HG02759 (cell line): Measurements from ENCODE around the gene ESF1.
A peak's percentile ranks its signal among the peaks of the same experiment; 100 is the strongest.
"Not testable (repeated sequence)": the region's sequence is repeated elsewhere in the genome, so short reads cannot be mapped to it uniquely, and the experiment has no call there.

Experiments used
- ATAC-seq: cut with Tn5 transposase; IDR thresholded peaks from one replicate; pipeline ENCODE4 v1.9.1; 2021; ENCODE audit warnings: mild to moderate bottlenecking, moderate library complexity; ENCODE audit not compliant: unreplicated experiment

Gene ESF1

DNA sequence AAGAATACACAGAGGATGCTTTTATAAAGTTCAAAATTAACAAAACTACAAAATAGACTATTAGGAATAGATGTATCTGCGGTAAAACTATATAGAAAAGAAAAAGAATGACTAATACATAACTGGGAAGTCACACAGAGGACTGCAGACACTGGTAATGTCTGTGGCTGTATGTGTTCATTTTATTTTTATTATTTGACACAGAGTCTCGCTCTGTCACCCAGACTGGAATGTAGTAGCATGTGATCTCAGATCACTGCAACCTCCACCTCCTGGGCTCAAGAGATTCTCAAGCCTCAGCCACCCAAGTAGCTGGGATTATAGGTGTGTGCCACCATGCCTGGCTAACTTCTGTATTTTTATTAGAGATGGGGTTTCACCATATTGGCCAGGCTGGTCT lies 38.9 kb downstream of the ESF1 start:
- no peak for ATAC-seq

DNA sequence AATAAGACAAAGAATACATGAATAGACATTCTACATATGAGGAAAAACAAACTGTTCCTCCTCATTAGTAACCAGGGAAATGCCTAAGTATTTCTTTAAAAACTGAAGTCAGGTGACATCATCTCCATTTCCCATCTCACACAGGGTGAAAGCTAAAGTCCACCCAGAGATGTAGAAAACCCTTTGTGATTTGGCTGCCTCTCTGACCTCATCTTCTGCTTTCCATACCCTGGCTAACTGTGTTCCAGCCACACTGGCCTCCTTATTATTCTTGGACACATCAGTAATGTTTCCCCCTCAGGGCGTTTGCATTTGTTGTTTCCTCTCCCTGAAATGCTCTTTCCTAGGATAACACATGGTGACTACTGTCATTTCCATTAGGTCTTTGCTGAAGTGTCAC lies 40.4 kb downstream of the ESF1 start:
- ATAC-seq, result no peak

DNA sequence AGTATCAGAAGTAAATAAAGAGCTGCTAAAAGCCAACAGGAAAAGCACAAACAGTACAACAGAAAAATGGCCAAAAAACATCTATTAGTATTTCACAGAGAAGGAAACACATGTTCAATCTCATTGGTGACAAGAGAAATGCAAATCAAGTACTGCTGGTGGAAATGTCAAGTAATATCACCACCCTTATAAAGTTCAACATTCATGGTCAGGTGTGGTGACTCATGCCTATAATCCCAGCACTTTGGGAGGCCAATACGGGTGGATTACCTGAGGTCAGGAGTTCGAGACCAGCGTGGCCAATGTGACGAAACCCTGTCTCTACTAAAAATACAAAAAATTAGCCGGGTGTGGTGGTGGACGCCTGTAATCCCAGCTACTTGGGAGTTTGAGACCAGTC lies 42.8 kb downstream of the ESF1 start:
- no peak for ATAC-seq

DNA sequence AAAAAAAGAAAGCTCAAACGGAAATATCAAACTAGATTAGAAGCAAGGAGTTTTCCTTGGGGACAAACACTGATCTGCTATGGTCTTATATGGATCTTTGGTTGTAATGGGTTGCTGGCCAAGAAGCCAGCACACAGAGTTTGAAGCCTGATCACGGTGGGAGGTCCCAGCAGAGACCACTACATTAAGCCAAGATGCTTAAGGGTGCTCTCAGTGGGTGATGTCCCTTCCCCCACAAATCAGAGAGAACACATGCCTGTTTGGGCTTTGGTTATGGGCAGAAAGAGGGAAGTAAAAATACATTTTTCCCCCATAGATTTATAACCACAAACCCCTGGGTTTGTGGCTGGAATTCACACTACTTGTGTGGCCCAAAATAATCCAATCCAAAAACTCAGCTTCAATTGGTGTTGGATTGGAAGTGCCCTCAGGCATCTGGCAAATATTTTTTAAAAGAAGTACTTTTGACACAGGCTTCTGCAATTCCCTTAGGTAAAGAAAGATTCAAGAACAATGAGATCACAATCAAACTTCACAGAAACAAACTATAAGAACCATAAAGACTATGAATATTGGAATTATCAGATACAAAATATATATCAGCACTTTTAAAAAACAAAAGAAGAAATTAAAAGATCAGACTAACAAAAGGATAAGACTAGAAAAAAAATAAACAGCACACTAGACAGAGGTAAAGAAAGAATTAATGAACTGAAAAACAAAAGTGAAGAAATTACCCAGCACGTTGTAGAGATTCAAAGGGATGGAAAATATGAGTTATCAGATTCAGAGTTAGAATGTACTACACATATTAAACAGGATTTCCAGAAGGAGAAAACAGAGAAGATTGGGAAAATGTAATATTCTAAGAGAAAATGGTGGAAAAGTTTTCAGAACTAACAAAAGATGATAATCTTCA lies 44.7 kb downstream of the ESF1 start:
- ATAC-seq, result no peak

DNA sequence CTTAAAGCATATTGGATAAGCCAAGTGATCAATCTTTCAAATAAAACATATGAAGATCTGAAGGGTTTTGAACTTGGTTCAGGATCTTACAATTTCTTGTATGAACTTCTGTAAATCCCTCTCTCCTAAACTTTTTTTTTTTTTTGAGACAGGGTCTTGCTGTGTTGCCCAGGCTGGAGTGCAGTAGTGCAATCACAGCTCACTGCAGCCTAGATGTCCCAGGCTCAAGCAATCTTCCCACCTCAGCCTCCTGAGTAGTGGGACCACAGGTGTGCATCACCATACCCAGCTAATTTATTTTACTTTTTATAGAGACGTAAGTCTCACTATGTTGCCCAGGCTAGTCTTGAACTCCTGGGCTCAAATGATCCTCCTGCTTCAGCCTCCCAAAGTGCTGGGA lies 46.5 kb downstream of the ESF1 start:
- not testable (repeated sequence) for ATAC-seq

DNA sequence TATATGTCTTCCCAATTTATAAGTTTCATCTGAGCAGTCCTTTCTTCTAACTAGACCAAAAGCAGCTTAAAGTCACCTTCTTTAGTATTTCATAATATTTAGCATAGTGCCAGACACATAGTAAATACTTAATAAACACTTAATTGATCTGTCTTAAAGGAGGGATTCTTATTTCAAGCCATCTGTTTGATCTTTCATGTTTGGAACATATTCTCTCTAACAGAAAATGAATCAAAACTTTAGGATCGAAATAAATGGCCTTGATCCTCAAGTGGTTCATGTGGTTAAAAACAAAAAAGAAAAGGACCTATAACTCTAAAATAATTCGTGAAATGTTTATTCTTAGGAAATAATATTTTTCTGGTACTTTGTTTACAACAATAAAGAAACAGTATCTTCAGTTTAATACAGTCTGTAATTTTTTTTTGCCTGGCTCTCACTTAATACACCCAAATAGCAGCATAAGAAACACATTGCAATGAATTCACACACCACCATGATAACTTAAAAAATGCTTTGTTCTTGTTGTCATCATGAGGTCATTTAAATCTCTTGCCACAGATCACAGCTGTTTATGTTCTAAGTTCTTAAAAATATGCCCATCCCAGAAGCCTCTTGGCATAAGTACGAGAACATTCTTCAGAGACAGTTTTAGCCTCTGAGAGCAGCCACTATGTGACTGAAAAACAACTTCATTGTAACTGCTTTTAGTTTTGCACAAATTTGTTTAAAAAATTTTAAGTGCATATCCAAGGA lies 48.1 kb downstream of the ESF1 start:
- ATAC-seq, result no peak

DNA sequence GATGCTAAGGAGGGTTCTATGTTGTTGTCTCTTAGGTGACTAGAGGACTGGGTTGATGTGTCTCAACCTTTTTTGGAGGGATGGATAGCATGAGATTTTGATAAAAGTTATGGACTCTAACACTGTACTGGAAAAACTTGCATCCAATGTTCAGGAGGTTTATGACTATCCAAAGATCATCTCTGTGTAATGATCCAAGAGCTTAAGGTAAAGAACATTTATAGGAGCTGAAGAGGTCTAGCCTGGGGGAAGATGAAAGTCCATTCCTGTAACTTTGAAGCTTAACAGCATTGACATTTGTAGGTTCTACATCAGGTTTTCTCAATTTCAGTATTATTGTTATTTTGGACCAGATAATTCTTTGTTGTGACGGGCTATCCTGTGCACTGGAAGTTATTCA lies 48.9 kb downstream of the ESF1 start:
- no peak for ATAC-seq

DNA sequence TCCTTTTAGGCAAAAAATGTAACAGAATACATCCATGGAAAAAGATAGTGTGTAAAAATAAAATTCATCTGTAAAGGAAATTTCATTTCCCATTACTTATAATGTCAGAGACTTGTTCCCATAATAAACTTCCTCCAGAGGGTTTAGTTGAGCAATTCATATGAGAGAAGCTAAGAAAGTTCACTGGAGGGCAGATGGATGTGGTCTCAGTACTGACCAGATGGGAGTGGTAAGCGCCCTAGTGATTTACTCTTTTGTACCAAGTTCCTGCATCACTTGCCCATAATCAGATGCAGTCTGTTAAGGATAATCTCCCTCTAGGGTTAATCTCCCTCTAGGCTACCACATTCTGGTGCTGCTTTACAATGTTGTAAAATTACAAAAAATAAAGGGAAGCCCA lies 61.7 kb downstream of the ESF1 start:
- ATAC-seq, result no peak

DNA sequence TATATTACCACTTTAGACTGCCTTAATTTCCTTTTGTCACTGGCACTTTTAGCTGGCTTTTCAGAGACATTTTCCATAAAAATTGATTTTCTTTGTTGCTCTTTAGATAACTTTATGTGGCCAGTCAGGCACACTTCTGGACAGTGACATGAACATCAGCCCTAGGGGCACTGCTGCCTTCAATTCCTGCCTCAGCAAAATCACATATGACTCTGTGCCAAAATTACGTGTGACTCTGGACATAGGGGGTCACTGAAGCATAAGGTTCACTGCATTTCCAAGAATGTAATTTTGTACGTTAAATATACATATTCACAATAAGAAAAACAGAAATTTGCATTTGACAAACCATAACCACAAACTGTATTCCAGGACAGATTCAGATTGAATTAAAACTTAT lies 66.5 kb downstream of the ESF1 start:
- peak; percentile 40 for ATAC-seq

DNA sequence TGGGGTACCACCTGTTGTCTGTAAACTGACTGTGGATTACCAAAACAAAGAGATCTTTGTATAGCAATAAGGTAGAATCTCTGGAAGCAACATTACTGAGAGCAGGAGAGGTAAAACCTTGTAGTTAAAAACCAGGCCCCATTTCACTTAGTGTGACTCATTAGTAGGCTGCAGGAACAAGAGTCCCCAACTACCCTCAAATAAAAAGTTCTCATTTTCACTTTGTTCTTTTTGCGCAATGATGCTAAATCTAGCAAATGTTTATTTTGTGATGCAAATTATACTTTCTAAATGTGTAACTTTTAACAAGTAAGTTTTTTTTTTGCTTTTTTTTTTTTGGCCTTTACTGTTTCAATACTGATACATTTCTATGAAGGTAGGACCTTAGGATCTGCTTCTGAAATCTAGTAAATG lies 67.1 kb downstream of the ESF1 start:
- peak; percentile 93 for ATAC-seq

DNA sequence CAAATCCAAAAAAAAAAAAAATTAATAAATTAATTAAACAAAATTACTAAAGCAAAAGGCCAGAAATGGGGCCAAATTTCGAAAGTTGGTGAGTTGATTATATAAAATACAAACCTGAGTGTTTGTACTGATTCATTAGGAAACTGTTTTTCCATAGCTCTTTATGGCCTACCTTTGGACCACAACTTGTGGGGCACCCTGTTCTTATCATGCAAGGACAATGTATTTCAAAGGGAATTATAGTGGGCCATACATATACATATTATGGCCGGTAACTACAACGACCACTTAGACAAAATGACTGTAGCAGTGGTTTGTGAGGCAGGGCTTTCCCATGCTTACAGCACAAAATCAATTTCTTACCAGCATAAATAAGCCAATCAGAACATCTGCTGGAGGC lies 69.5 kb downstream of the ESF1 start:
- ATAC-seq, result no peak

DNA sequence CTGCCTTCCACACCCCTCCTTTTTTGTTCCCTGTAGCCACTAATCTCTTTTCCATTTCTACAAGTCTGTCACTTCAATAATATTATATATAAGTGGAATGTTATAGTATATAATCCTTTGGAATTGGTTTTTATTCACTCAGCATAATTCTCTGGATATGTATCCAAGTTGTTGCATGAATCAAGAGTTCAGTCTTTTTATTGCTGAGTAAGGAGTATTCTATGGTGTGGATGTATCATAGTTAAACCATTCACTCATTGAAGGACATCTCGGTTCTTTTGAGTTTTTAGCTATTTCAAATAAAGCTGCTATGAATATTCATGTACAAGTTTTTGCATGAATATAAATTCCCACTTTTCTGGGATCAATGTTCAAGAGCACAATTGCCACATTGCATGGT lies 76.5 kb downstream of the ESF1 start:
- no peak for ATAC-seq

DNA sequence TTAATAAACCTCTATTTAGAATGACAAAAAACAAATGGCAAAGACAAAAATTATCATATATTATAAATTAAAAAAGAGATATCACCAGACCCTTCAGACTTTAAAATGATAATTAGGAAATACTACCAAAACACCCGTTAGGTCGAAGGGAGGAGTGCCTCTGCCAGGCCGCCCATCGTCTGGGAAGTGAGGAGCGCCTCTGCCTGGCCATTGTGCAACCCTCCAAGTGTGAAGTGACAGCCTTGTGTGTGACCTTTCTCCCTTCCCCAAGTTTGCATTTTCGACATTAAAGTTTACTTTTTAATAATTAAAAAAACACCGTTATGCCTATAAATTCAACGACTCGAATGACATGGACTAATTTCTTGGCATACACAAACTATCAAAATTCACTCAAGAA lies 81.5 kb downstream of the ESF1 start:
- ATAC-seq, result no peak

DNA sequence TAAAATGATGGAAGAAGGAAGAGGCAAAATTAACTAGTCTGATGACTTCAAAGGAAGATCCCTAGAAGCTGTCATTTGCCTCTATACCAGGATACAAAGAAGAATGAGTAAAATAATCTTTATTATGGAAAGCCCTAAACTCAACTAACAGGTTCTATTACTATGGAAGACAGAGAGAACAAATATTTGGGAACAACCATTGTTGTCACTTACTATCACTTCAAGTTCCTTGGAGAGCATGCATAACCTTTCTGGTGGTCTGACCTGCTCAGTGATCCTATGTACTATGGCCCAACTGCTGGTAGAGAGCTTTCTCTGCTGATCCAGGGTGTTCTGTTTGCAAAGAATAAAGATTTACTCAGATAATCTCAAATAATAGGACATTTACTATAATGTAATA lies 83.2 kb downstream of the ESF1 start:
- ATAC-seq, result no peak

DNA sequence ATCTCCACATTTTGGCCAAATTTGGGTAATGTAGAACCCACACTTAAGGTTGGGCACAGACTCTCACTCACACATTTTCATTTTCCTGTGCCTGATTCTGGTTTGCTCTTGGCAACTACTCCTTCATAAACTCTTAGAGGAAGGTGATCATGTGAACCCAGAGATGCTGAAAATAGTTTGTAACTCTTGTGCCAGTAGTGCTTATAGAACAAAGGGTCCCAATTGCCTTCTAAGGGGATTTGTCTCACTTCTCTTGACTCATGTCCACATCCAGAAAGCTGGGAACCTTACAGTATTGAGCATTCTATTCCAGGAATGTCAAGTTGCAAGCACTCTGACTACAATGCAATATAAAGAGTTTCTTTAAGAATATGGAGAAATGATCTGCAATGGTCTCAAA lies 84.0 kb downstream of the ESF1 start:
- no peak for ATAC-seq

DNA sequence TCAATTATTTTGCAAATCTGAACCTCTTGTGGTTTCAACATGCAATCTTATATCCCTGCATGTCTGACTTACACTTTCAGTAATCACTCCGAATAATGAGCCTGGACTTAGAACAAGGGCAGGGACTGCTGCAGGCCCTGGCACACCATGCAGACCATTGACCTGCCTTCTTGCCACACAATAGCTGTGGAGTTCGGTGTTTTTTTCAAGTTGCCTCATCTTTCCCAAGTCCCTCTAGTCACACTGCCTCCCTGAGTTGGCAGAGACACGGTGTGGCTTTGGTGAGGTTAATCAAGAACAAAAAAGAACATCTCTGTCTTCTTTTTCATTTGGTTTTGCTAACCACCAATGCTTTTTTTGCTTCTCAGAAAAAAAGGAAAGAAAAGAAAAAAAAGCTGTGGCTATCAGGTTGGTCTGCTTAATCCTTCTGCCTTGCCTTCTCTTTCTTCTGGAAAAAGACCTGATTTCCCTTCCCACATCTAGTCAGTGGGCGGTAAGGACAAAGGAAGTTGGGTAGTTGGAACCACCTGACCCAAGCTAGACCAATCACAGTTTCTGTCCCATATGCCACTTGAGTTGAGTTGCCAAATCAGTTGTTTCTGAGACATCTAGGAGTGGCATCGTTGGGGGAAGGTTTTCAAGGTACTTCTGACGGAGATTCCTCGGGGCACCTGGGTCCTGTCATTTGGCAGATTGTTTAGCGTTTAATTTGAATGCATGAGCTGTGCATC lies 90.1 kb downstream of the ESF1 start:
- ATAC-seq, result no peak

DNA sequence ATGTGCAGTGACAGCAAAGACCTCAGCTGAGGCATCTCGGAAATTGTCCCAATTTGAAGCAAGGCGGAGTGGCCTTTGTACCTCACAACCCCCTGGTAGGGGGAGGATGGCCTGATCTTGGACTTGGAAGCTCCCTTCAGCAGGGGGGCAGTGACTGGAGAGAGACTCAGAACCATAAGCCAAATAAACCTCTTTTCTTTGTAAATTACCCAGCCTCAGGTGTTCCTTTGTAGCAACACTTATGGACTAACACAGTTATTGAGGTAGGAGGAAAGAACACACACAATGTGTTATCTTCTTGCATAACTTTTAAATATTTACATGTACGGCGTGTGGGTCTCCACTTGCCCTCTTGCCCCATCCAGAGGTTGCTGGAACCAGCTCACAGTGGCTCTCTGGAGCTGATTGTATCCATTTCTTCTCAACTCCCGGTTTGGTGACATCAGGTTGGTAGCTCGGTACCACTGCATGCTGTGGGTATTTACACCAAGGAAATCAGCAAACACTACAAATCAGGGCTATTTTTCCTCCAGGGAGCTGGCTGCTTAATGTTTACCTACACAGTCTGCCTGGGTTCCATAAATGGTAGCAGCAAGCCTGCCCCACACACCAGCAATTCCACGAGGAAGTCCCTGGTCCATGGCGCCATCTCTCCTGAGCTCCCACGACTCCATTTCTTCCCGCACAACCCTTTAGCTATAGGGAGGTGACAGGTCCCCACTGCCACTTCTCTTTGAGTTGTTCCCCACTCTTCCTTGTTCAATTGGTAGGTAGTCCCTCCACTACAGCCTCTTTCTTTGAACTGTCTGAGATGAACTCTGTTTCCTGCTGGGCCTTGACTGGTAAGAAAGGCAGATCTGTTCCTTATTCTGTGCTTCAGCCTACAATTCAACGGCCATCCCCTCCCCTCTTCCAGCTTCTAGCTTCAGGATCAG lies 91.7 kb downstream of the ESF1 start:
- ATAC-seq, result no peak

DNA sequence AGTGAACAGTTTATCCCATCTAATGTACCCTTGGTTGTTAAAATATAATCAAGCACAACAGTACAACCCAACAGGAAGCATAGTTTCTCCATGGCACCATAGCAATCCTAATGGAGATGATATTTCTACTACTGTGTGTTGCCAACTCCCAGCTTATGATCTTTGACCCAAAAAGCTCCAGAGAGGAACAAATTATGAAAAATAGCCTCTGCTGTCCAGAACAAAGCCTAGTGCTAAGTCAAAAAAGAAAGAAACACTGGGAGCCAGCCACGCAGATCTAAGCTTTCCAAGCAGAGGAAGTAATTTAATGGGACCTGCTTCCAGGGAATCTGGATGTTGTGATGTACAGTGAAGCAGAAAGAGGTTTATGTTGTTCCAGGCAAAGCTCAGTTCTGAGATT lies 93.8 kb downstream of the ESF1 start:
- ATAC-seq, result no peak

DNA sequence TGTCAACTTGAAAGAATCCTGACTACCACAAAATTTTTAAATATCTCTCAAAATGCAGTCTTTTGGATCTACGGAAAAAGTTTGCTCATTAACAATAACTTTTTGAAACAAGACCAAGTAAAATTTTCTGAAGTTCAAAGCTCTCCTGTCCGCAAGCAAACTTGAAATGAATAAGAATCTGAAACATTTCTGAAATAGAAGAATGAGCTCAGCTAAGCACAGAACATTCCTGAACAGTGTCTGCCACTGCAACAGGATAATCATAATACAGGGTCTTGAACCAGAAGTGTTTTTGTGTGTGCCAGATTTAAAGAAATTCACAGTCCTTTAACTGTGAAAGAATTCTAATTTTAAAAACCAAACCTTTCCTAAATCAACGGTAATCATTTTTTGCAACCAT lies 96.9 kb downstream of the ESF1 start:
- no peak for ATAC-seq

DNA sequence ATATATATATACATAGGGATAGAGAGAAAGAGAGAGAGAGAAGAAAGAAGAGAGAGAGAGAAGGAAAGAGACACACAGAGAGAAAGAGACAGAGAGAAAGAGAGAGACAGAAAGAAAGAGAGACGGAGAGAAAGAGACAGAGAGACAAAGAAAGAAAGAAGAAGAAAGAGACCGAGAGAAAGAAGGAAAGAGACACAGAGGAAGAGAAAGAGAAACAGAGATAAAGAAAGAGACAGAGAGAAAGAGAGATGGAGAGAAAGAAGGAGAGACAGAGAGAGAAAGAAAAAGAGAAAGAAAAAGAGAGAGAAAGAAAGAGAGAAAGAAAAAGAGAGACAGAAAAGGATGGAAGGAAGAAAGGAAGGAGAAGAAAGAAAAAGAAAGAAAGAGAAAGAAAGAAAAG lies 99.1 kb downstream of the ESF1 start:
- ATAC-seq, result no peak
